Uterus (tissue), 4 donors: Measurements from ENCODE around the gene TCF19. TPM values are rescaled to one million over a fixed set of nuclear protein-coding genes. Genes with fewer than 3 reads are reported as not detected.

Experiments
- DNase-seq, 2 donors: peaks; one replicate each; pipeline ENCODE4 v3.0.0-alpha.2; 2019 to 2020
- H3K27ac ChIP-seq, 2 donors: fragments of 200-600 bp; sonication (generic); 1 replicate in 1 of 2; 2 replicates in 1 of 2; pipeline ENCODE4 v1.5.1; 2016 to 2018
- H3K27me3 ChIP-seq, 2 donors: fragments of 200-600 bp; sonication (generic); one replicate each; pipeline ENCODE4 v1.5.1; 2018 to 2019; ENCODE audit warnings: control low read depth in 1 of 2
- H3K36me3 ChIP-seq, 2 donors: fragments of 200-600 bp; sonication (generic); one replicate each; pipeline ENCODE4 v1.5.1; 2019; ENCODE audit warnings: control low read depth in 1 of 2
- H3K4me1 ChIP-seq, 2 donors: fragments of 200-600 bp; sonication (generic); one replicate each; pipeline ENCODE4 v1.5.1; 2018 to 2019; ENCODE audit warnings: control low read depth in 1 of 2
- H3K4me3 ChIP-seq, 2 donors: fragments of 200-600 bp; sonication (generic); 1 replicate in 1 of 2; 2 replicates in 1 of 2; pipeline ENCODE4 v1.5.1; 2018 to 2019; ENCODE audit warnings: mild to moderate bottlenecking in 1 of 2
- H3K9me3 ChIP-seq, 2 donors: fragments of 200-600 bp; sonication (generic); one replicate each; pipeline ENCODE4 v1.5.1; 2019; ENCODE audit warnings: control low read depth in 1 of 2
- CTCF ChIP-seq, 4 experiments: fragments of 200-600 bp in 2 of 4; fragments of 450-650 bp in 2 of 4; sonication (generic) in 2 of 4; IDR thresholded peaks; one replicate each; pipeline ENCODE4 v1.5.1; 2016 to 2019; ENCODE audit warnings: antibody characterized with exemption in 4 of 4, mild to moderate bottlenecking in 2 of 4, moderate library complexity in 1 of 4
- POLR2A ChIP-seq, 2 donors: fragments of 450-650 bp; IDR thresholded peaks; one replicate each; pipeline ENCODE4 v1.6.1; 2016; ENCODE audit warnings: antibody characterized with exemption in 2 of 2, mild to moderate bottlenecking in 1 of 2, moderate library complexity in 1 of 2
- intact Hi-C: fragments of 100-400 bp; cut with DNase I; formaldehyde crosslinking; loops from one replicate; pipeline ENCODE4 v1.15.1; 2023; ENCODE audit warnings: low total_unique reads
- total RNA-seq, 4 donors: library from RNA; depleted of rRNA in 3 of 4; stranded (reverse); fragments of >200 nt in 3 of 4; gene quantifications; one replicate each; pipeline versions ENCODE4 v1.1.0 to v1.2.4, GENCODE V29; 2014 to 2023
- donor health status: DM: yes; HTN: yes; CAD: no.

Gene TCF19
- total RNA-seq, 4 donors from 2014 or later, result 3.6 to 22.3 (median 12.6) TPM

GRCh38 chr6:31128093-31128676 lies 30.2 kb upstream of the TCF19 start:
- H3K4me3 ChIP-seq, result no peak overlapping the region
- no peaks in the 10 kb centered on the region for H3K36me3 ChIP-seq
- H3K4me1 ChIP-seq, result no peaks in the 10 kb centered on the region
- intact Hi-C loops, result no loop called here
- no peaks in the 10 kb centered on the region for H3K9me3 ChIP-seq
- H3K27me3 ChIP-seq, result no peaks in the 10 kb centered on the region
- H3K27ac ChIP-seq, result no peak overlapping the region
- DNase-seq, result peak; percentile 57 to 67
- TF ChIP-seq CTCF (IDR thresholded peaks at IDR 0.05) (peak; percentile 62 to 84 (median 75)), POLR2A (IDR thresholded peaks at IDR 0.05) (no peak)

- Histone ChIP-seq H3K27ac (no peak overlapping the region), H3K36me3 (no peaks in the 10 kb centered on the region), H3K9me3 (no peaks in the 10 kb centered on the region), H3K27me3 (no peaks in the 10 kb centered on the region), H3K4me3 (no peak overlapping the region), H3K4me1 (no peaks in the 10 kb centered on the region)
- intact Hi-C loops, result no loop called here
- no peak for DNase-seq
- TF ChIP-seq POLR2A (IDR thresholded peaks at IDR 0.05) (no peak), CTCF (IDR thresholded peaks at IDR 0.05) (no peak)
Measured at GRCh38 chr6:31129130-31129529, 29.3 kb upstream of the TCF19 start.

GRCh38 chr6:31130751-31131150 lies 27.6 kb upstream of the TCF19 start:
- Histone ChIP-seq H3K27me3 (no peaks in the 10 kb centered on the region), H3K27ac (no peak overlapping the region), H3K9me3 (no peaks in the 10 kb centered on the region), H3K4me1 (no peaks in the 10 kb centered on the region), H3K4me3 (no peak overlapping the region), H3K36me3 (no peaks in the 10 kb centered on the region)
- no peak for DNase-seq
- no peak for TF ChIP-seq CTCF (IDR thresholded peaks at IDR 0.05)
- no peak for TF ChIP-seq POLR2A (IDR thresholded peaks at IDR 0.05)
- intact Hi-C loops, result no loop called here

GRCh38 chr6:31131595-31131994 lies 26.8 kb upstream of the TCF19 start:
- intact Hi-C loops, result no loop called here
- Histone ChIP-seq H3K9me3 (no peaks in the 10 kb centered on the region), H3K4me3 (no peak overlapping the region), H3K27ac (no peak overlapping the region), H3K36me3 (no peaks in the 10 kb centered on the region), H3K4me1 (no peaks in the 10 kb centered on the region), H3K27me3 (no peaks in the 10 kb centered on the region)
- TF ChIP-seq CTCF (IDR thresholded peaks at IDR 0.05), result no peak
- no peak for TF ChIP-seq POLR2A (IDR thresholded peaks at IDR 0.05)
- no peak for DNase-seq

- H3K36me3 ChIP-seq, result no peaks in the 10 kb centered on the region
- no peaks in the 10 kb centered on the region for H3K9me3 ChIP-seq
- TF ChIP-seq CTCF (IDR thresholded peaks at IDR 0.05) (no peak), POLR2A (IDR thresholded peaks at IDR 0.05) (no peak)
- intact Hi-C loops, result no loop called here
- peaks cover 0 to 2% of the 10 kb centered on the region in 2 donors for H3K4me1 ChIP-seq
- no peak for DNase-seq
- no peak overlapping the region for H3K4me3 ChIP-seq
- no peak overlapping the region for H3K27ac ChIP-seq
- no peaks in the 10 kb centered on the region for H3K27me3 ChIP-seq
Measured at GRCh38 chr6:31132806-31133205, 25.6 kb upstream of the TCF19 start.
